ENCODE results near the gene TINCR. TPM values are rescaled to one million over a fixed set of nuclear protein-coding genes. Genes with fewer than 3 reads are reported as not detected.

The TINCR gene
- total RNA-seq, 1 donor from 2014 or later = 0.33 TPM

- Mint-ChIP-seq H3K9me3 (ENCODE audit: unreplicated experiment) (no peaks in the 10 kb centered on the region), H3K4me1 (ENCODE audit: unreplicated experiment) (no peaks in the 10 kb centered on the region), H3K27me3 (ENCODE audit: unreplicated experiment) (peaks cover 7% of the 10 kb centered on the region), H3K27ac (ENCODE audit: unreplicated experiment) (no peak overlapping the region), H3K4me3 (ENCODE audit: unreplicated experiment) (no peak overlapping the region), H3K36me3 (ENCODE audit: low read depth, unreplicated experiment) (no peaks in the 10 kb centered on the region)
- TF ChIP-seq CTCF (IDR thresholded peaks at IDR 0.05; ENCODE audit: unreplicated experiment) = no peak
- DNase-seq (ENCODE audit: low spot score) = no peak
These were observed 7.6 kb downstream of the TINCR start for GRCh38 chr19:5560156-5560555.

GRCh38 chr19:5559804-5560133 lies 8.0 kb downstream of the TINCR start:
- DNase-seq (ENCODE audit: low spot score) = no peak

GRCh38 chr19:5558101-5558621 lies 9.6 kb downstream of the TINCR start:
- no peak overlapping the region for H3K4me3 Mint-ChIP-seq (ENCODE audit: unreplicated experiment)
- no peak for DNase-seq (ENCODE audit: low spot score)
- no peaks in the 10 kb centered on the region for H3K4me1 Mint-ChIP-seq (ENCODE audit: unreplicated experiment)
- no peak for TF ChIP-seq CTCF (IDR thresholded peaks at IDR 0.05; ENCODE audit: unreplicated experiment)
- peaks cover 5% of the 10 kb centered on the region for H3K27me3 Mint-ChIP-seq (ENCODE audit: unreplicated experiment)
- H3K36me3 Mint-ChIP-seq (ENCODE audit: low read depth, unreplicated experiment) = no peaks in the 10 kb centered on the region
- no peaks in the 10 kb centered on the region for H3K9me3 Mint-ChIP-seq (ENCODE audit: unreplicated experiment)
- H3K27ac Mint-ChIP-seq (ENCODE audit: unreplicated experiment) = no peak overlapping the region

More at GRCh38 chr19:5559804-5560133, 8.0 kb downstream of the TINCR start:
- no peaks in the 10 kb centered on the region for H3K36me3 Mint-ChIP-seq (ENCODE audit: low read depth, unreplicated experiment)
- no peaks in the 10 kb centered on the region for H3K9me3 Mint-ChIP-seq (ENCODE audit: unreplicated experiment)
- TF ChIP-seq CTCF (IDR thresholded peaks at IDR 0.05; ENCODE audit: unreplicated experiment) = no peak
- no peak overlapping the region for H3K4me3 Mint-ChIP-seq (ENCODE audit: unreplicated experiment)
- no peaks in the 10 kb centered on the region for H3K4me1 Mint-ChIP-seq (ENCODE audit: unreplicated experiment)
- no peak overlapping the region for H3K27ac Mint-ChIP-seq (ENCODE audit: unreplicated experiment)
- H3K27me3 Mint-ChIP-seq (ENCODE audit: unreplicated experiment) = peaks cover 7% of the 10 kb centered on the region

GRCh38 chr19:5557691-5558090 lies 10.1 kb downstream of the TINCR start:
- Mint-ChIP-seq H3K27ac (ENCODE audit: unreplicated experiment) (no peak overlapping the region), H3K36me3 (ENCODE audit: low read depth, unreplicated experiment) (no peaks in the 10 kb centered on the region), H3K4me1 (ENCODE audit: unreplicated experiment) (no peaks in the 10 kb centered on the region), H3K9me3 (ENCODE audit: unreplicated experiment) (no peaks in the 10 kb centered on the region), H3K4me3 (ENCODE audit: unreplicated experiment) (no peak overlapping the region), H3K27me3 (ENCODE audit: unreplicated experiment) (peaks cover 4% of the 10 kb centered on the region)
- TF ChIP-seq CTCF (IDR thresholded peaks at IDR 0.05; ENCODE audit: unreplicated experiment) = no peak
- no peak for DNase-seq (ENCODE audit: low spot score)

GRCh38 chr19:5554828-5555227 lies 12.9 kb downstream of the TINCR start:
- DNase-seq (ENCODE audit: low spot score) = no peak
- TF ChIP-seq CTCF (IDR thresholded peaks at IDR 0.05; ENCODE audit: unreplicated experiment) = no peak
- H3K4me1 Mint-ChIP-seq (ENCODE audit: unreplicated experiment) = no peaks in the 10 kb centered on the region
- no peak overlapping the region for H3K27ac Mint-ChIP-seq (ENCODE audit: unreplicated experiment)
- H3K36me3 Mint-ChIP-seq (ENCODE audit: low read depth, unreplicated experiment) = no peaks in the 10 kb centered on the region
- H3K9me3 Mint-ChIP-seq (ENCODE audit: unreplicated experiment) = no peaks in the 10 kb centered on the region
- H3K4me3 Mint-ChIP-seq (ENCODE audit: unreplicated experiment) = no peak overlapping the region
- peaks cover 4% of the 10 kb centered on the region for H3K27me3 Mint-ChIP-seq (ENCODE audit: unreplicated experiment)
